HG02973 (cell line): ENCODE data around the gene GOLGA6L6.
"Not testable (repeated sequence)": the region's sequence is repeated elsewhere in the genome, so short reads cannot be mapped to it uniquely, and the experiment has no call there.

ENCODE experiments used
- ATAC-seq: cut with Tn5 transposase; IDR thresholded peaks from one replicate; pipeline ENCODE4 v1.9.1; 2021; ENCODE audit warnings: moderate library complexity; ENCODE audit not compliant: unreplicated experiment

GOLGA6L6 gene

GRCh38 chr15:20541700-20542099 lies at the start of gene GOLGA6L6:
GOLGA6L6 (minus strand) TSS chr15:20541800; CDS start chr15:20541709, 91 bp downstream.
- not testable (repeated sequence) for ATAC-seq

GRCh38 chr15:20590069-20590468 lies 48.5 kb upstream of the GOLGA6L6 start:
- ATAC-seq, result not testable (repeated sequence)

GRCh38 chr15:20586821-20587220 lies 45.2 kb upstream of the GOLGA6L6 start:
- ATAC-seq, result not testable (repeated sequence)

DNA sequence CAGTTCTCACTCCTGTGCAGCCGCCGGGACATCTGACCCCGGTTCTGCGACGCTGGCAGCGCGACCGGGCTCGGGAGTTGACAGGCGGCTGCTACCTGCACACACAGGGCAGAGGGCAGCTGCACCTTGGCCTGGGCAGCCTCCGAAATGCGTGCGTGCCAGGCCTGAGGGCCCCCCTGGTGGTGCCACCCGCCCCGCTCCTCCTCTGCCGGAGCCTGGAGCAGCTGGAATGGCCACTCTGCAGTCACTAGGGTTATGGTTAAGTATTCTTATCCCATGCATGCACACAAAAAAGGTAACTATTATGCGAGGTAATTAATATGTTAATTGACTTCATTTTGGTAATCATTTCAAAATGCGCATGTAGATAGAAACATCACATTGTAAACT lies 41.1 kb upstream of the GOLGA6L6 start:
- ATAC-seq, result not testable (repeated sequence)

- not testable (repeated sequence) for ATAC-seq
Observed at GRCh38 chr15:20582109-20582725, 40.6 kb upstream of the GOLGA6L6 start.

GRCh38 chr15:20581261-20582108 lies 39.9 kb upstream of the GOLGA6L6 start:
- not testable (repeated sequence) for ATAC-seq

DNA sequence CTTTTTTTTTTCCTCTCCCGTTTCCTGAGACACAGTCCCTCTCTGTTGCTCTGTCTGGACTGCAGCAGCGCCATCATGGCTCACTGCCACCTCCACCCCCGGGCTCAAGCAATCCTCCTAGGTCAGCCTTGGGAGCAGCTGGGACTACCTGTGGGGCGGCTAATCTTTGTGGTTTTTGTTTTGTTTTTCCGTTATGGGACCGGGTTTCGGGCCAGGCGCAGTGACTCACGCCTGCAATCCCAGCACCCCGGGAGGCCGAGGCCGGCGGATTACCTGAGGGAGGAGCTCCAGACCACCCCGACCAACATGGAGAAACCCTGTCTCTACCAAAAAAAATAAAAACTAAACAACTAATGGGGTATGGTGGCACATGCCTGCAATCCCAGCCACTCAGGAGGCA lies 38.1 kb upstream of the GOLGA6L6 start:
- not testable (repeated sequence) for ATAC-seq

DNA sequence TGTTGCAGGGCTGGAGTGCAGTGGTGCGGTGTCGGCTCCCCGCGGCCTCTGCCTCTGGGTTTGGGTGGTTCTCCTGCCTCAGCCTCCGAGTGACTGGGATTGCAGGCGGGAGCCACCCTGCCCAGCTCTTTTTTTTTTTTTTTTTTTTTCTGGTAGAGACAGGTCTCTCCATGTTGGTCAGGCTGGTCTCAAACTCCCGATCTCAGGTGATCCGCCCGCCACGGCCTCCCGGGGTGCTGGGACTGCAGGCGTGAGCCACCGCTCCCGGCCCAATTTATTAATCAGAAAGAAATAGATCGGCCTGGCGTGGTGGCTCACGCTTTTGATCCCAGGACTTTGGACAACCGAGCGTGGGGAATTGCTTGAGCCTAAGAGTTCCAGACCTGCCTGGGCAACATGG lies 9.7 kb upstream of the GOLGA6L6 start:
- not testable (repeated sequence) for ATAC-seq

GRCh38 chr15:20505926-20506658 lies 35.5 kb downstream of the GOLGA6L6 start:
- not testable (repeated sequence) for ATAC-seq

- ATAC-seq, result not testable (repeated sequence)
Observed at GRCh38 chr15:20502839-20503238, 38.8 kb downstream of the GOLGA6L6 start.

DNA sequence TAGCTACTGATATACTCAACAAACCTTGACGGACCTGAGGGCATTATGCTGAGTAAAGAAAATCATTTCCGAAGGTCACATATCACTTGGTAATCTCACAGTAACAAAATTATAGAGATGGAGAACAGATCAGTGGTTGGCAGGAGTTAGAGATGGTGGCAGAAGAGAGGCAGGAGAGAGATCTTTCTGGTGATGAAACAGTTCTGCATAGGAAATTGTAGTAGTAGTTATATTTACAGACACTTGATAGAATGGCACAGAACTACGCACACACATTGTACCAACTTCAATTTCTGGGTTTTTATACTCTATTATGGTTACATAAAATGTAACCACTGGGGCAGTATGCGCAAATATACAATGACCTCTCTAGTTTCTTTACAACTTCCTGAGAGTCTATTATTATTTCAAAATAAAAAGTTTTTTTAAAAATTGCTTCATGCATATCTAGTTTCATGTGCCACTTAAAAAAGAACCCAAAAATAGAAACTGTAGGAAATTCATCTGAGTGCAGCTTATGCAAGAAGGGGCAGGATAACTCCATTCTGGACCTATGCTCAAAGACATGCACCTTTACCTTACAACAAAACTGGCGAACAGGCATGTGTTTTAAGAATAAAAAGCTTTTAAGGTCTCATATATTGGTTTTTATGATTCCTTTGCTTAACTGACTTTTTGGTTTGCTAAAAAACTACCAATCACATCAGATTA lies 39.9 kb downstream of the GOLGA6L6 start:
- ATAC-seq, result not testable (repeated sequence)

GRCh38 chr15:20497781-20498180 lies 43.8 kb downstream of the GOLGA6L6 start:
- ATAC-seq, result not testable (repeated sequence)

DNA sequence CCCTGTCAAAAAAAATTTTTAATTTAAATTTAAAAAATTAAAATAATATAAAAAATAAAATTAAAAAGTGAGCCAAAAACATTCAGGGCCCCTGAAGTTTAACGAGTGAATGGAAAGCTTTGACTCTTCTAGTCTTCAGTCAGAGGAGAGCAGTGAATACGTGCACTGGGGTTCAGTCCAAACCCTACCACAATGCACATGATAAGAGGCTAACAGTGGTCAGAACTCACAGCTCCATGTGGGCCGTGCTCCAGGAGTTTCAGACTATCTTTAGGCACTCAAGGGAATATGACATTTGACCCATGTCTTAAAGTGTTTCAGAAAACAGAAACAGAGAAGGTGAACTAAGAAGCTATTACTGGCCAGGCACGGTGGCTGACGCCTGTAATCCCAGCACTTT lies 48.6 kb downstream of the GOLGA6L6 start:
- ATAC-seq, result not testable (repeated sequence)

- ATAC-seq, result not testable (repeated sequence)
Observed at GRCh38 chr15:20492598-20492997, 49.0 kb downstream of the GOLGA6L6 start.

- ATAC-seq, result not testable (repeated sequence)
Observed at GRCh38 chr15:20489320-20489719, 52.3 kb downstream of the GOLGA6L6 start.
